Endometrium (tissue), 2 donors: ENCODE data around the gene KAT6B.
"Not testable (repeated sequence)": the region's sequence is repeated elsewhere in the genome, so short reads cannot be mapped to it uniquely, and the experiment has no call there.

Experiments used
- FAIRE-seq: peaks from 2 replicates; lab custom pipeline; 2012; peaks lifted over from hg19 to GRCh38; lab: Jason Lieb, UNC
- donor health status: control.
- donor health status: control.

The KAT6B gene

GRCh38 chr10:74826142-74827044, at the start of gene KAT6B:
TSS of gene KAT6B (plus strand) at chr10:74826600. CDS start at chr10:74842858, 16,258 bp downstream.
- peak; percentile 97 for FAIRE-seq

- no peak for FAIRE-seq
Measured at GRCh38 chr10:74778436-74779094, 47.8 kb upstream of the KAT6B start.

- FAIRE-seq, result not testable (repeated sequence)
Measured at GRCh38 chr10:74781870-74782269, 44.5 kb upstream of the KAT6B start.

GRCh38 chr10:74784462-74784861, 41.9 kb upstream of the KAT6B start:
- FAIRE-seq, result no peak

GRCh38 chr10:74786126-74786525, 40.3 kb upstream of the KAT6B start:
- no peak for FAIRE-seq

- no peak for FAIRE-seq
Measured at GRCh38 chr10:74787457-74787856, 38.9 kb upstream of the KAT6B start.

- FAIRE-seq, result not testable (repeated sequence)
Measured at GRCh38 chr10:74791979-74792378, 34.4 kb upstream of the KAT6B start.

GRCh38 chr10:74792726-74793125, 33.7 kb upstream of the KAT6B start:
- FAIRE-seq, result no peak

GRCh38 chr10:74793240-74793639, 33.2 kb upstream of the KAT6B start:
- not testable (repeated sequence) for FAIRE-seq

- no peak for FAIRE-seq
Measured at GRCh38 chr10:74794531-74794930, 31.9 kb upstream of the KAT6B start.

GRCh38 chr10:74797550-74797949, 28.9 kb upstream of the KAT6B start:
- FAIRE-seq, result no peak

- FAIRE-seq, result no peak
Measured at GRCh38 chr10:74799721-74800221, 26.6 kb upstream of the KAT6B start.

- FAIRE-seq, result no peak
Measured at GRCh38 chr10:74801447-74801846, 25.0 kb upstream of the KAT6B start.

GRCh38 chr10:74808501-74808900, 17.9 kb upstream of the KAT6B start:
- FAIRE-seq, result no peak

- no peak for FAIRE-seq
Measured at GRCh38 chr10:74810087-74810486, 16.3 kb upstream of the KAT6B start.

- no peak for FAIRE-seq
Measured at GRCh38 chr10:74813381-74814259, 12.8 kb upstream of the KAT6B start.

- FAIRE-seq, result no peak
Measured at GRCh38 chr10:74814797-74815196, 11.6 kb upstream of the KAT6B start.

GRCh38 chr10:74816824-74817498, 9.4 kb upstream of the KAT6B start:
- FAIRE-seq, result no peak

- FAIRE-seq, result no peak
Measured at GRCh38 chr10:74821501-74821900, 4.9 kb upstream of the KAT6B start.

- FAIRE-seq, result no peak
Measured at GRCh38 chr10:74822101-74822500, 4.3 kb upstream of the KAT6B start.

GRCh38 chr10:74822521-74823089, 3.8 kb upstream of the KAT6B start:
- no peak for FAIRE-seq
